ENCODE data around the gene KCNK10.

DNA sequence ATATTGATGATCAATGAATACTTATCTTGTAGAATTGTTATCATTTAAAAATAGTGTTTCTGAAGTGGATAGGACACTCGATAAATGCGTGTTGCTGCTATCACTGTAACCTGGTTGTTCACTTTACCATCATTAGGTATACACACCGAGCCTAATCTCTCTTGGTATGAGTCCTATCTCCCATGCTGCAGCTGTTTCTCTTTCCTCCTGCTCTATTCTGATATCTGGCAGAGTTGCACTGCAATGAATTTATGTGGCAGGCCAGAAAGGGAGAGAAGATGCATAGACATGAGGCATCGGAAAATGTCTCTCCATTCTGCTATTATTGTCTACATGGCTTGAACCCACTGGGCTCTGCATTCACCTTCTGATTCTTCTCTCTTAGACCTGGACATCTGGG lies 26.7 kb downstream of the KCNK10 start:
- TF ChIP-seq, protein P1, sequence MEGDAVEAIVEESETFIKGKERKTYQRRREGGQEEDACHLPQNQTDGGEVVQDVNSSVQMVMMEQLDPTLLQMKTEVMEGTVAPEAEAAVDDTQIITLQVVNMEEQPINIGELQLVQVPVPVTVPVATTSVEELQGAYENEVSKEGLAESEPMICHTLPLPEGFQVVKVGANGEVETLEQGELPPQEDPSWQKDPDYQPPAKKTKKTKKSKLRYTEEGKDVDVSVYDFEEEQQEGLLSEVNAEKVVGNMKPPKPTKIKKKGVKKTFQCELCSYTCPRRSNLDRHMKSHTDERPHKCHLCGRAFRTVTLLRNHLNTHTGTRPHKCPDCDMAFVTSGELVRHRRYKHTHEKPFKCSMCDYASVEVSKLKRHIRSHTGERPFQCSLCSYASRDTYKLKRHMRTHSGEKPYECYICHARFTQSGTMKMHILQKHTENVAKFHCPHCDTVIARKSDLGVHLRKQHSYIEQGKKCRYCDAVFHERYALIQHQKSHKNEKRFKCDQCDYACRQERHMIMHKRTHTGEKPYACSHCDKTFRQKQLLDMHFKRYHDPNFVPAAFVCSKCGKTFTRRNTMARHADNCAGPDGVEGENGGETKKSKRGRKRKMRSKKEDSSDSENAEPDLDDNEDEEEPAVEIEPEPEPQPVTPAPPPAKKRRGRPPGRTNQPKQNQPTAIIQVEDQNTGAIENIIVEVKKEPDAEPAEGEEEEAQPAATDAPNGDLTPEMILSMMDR (IDR thresholded peaks at IDR 0.05 in 8 of 11, conservative IDR thresholded peaks at IDR 0.05 in 3 of 11): no peak
- TF ChIP-seq POLR2AphosphoS5 (IDR thresholded peaks at IDR 0.05) (no peak), POLR2A (IDR thresholded peaks at IDR 0.05) (no peak)
